Inferior parietal cortex (tissue), 1 donor: ENCODE data around the gene SNTG2.

ENCODE experiments used
- DNase-seq: peaks from one replicate; pipeline ENCODE4 v3.0.0-alpha.2; 2016; ENCODE audit errors: extremely low spot score

The SNTG2 gene

DNA sequence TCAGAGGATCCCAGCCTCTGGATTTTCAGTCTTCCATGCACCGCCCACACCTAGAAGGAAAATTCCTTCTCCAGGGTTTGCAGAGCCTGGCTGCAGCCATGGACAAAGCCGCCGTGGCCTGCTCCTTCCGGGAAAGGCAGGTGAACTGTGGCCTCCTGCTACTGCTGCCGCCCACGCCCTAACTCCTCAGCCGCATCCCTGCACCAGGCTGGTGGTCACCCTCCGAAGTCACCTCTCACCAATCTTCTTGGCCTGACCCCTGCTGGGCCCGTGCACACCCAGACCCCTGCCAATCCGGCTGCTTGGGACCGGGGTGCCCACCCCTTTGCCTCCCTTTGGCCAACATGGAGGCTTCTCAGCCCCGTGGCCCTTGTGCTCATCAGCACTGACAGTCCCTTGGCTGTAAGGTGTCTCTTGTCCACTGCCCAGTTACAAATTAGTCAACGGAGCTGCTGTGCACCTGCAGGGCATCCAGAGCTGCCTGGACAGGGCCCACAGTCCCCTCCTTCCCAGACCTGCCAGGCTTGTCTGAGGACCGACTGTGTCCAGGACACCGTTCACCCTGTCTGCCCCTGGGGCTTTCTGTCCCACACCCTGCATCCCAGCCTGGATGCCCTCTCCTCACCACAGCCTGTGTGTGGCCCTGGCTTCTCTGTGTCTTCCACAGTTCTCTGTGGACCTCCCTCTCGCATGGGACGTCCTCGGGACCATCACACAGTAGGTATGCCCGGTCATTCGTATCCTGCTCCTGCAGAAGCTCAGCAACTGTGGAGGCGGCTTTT lies 332.6 kb downstream of the SNTG2 start:
- no peak for DNase-seq

DNA sequence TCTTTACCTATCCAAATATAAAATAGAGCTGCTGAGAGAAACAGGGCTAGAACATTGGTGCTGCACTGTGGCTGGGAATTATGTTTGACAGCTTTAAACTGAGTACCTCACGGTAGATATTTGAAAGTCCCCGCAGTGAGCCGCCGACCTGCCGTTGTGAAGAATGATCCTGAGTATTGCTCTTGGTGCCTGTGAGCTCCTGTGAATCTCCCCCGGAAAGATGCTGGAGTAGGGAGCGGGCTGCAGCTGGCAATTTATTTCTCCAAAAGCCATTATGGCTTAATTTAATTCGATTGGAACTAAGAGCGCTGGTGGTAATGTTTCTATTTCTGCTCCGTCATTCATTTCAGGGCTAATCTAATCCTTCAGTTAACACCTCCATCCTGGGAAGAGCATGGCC lies 333.2 kb downstream of the SNTG2 start:
- DNase-seq: no peak

DNA sequence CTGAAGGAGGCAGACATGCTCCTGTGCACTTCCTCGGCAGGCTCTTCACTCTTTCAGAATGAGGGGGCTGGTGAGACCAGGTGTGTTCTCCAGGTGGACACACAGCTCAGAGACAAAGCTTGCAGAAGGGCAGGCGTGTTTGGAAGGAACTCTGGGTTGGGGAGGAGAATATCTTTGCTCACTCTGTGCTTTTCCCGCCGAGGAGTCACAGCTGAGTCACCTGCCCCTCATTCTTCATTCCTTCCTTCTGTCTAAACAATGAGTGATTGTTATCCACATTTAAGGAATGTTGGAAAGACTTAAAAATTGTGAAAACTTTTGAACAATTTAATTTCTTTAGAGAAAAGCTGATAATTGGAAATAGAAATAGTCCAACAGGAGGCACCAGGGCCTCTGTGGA lies 336.3 kb downstream of the SNTG2 start:
- no peak for DNase-seq

DNA sequence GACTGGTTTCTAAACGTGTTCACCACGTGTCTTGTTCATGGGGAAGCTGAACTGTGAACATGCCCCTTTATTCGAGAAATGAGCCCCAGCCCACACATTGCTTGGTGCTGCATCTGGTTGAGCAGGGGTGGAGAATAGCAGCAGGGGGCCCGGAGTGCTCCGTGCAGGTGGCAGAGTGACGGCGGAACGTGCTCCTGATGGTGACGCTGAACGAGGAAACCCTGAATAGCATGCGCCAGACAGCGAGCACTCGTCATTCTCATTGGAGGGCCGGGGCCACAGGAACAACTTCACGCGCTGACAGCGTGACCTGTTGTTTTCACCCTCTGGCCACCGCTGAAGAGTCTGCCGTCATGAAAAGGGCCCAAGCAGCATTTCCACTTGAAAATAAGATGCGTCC lies 336.8 kb downstream of the SNTG2 start:
- no peak for DNase-seq

DNA sequence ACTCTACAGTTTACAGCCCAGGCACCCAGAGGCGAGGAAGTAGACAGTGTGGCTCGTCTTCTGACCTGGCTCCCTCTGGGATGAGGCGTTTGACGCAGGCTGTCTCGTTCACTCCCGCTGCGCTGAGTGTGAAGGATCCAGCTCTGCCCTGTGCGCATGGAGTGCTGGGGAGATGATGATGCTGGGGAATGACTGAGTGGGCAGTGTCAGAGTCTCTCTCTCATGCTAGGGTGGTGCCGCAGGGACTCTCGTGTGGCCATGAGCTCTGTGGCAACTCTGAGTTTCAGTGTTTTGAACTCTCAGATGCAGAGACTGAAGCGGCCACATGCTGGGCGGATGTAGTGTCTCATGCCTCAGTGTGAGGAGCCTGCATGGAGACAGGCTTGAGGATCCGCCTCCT lies 344.3 kb downstream of the SNTG2 start:
- no peak for DNase-seq

DNA sequence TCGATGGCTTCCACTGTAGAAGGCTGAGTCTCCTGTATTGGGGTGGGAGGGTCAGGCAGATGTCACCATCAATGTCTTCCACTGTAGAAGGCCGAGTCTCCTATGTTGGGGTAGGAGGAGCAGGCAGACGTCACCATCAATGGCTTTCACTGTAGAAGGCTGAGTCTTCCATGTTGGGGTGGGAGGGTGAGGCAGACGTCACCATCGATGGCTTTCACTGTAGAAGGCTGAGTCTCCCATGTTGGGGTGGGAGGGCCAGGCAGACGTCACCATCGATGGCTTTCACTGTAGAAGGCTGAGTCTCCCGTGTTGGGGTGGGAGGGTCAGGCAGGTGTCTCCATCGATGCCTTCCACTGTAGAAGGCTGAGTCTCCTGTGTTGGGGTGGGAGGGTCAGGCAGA lies 345.1 kb downstream of the SNTG2 start:
- no peak for DNase-seq

DNA sequence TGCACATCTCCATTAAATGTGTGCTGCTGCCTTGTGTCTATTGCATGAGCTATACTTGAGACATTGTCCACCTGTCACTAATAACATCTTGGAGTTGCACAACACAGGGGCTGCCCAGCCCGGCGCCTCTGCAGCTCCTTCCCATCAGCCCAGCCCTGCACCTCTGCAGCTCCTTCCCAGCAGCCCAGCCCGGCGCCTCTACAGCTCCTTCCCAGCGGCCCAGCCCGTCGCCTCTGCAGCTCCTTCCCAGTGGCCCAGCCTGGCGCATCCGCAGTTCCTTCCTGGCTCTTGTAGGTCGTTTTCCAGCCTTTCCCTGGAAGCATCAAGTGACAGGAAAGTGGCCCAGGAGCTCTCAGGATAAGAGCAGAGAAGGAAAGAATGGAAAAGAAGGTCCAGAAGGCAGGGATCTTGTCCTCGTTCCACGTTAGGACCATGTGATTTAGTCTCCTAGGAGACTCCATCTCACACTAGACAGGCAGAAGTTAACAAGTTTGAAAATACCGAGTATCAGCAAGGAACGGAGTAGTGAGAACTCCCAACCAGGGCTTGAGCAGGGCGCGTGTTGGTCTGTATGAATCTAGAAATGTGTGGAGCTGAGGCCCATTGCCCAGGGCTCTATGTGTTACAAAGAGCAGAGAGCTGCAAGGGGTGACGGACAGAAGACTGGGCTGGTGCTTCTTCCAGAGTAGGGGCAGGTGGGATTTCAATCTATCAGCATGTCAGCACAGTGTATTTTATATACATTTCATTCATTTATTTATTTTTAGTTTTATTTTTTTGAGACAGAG lies 346.9 kb downstream of the SNTG2 start:
- DNase-seq: no peak

DNA sequence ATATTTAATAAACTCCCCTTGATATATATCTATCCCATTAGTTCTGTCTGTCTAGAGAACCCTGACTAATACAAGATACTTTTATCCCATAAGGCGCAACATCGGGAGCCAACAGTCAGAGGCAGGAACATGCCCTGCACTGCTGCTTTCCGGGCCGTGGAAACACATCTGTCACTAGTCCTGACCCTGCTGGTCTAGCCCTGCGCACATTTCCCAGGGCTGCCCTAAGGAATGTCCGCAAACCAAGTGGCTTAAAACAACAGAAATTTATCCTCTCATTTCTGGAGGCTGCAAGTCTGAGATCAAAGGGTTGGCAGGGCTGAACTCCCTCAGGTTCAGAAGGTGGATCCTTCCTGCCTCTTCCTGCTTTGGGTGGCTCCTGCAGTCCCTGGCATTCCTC lies 348.4 kb downstream of the SNTG2 start:
- DNase-seq: no peak

DNA sequence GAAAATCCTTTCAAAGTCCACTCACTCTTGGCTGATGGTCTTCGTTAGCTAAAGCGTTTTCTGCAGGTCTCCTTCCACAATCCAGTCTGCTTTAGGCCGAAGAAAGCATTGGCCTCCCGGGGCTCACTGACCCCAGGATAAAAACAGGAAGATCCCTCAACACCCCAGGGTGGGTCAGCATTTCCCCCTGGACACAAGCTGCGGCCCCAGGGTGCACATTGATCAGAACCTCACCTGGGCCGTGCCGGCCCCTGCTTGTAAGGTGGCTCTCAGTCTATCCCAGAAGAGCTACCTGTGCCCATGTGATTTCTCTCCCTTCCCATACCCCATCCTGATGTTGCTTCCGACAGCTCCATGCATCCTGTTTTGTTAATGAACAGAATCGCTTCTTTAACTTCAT lies 349.6 kb downstream of the SNTG2 start:
- DNase-seq: no peak

DNA sequence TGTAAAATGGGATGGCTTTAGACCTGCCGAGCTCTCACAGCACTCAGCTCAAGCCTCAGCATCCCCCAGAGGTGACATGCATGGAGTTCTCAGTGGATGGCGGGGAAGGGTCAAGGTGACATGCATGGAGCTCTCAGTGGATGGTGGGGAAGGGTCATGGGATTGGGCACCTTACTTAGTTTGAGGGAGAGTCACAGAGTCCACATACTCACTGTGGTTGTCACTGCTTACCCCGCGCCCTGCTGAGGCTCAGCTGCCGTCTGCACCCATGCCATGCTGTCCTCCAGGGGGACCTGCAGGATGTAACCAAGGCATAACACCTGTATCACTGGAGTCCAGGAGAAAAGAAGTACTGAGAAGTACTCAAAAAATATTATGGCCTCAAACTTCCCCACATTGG lies 350.4 kb downstream of the SNTG2 start:
- DNase-seq: no peak

DNA sequence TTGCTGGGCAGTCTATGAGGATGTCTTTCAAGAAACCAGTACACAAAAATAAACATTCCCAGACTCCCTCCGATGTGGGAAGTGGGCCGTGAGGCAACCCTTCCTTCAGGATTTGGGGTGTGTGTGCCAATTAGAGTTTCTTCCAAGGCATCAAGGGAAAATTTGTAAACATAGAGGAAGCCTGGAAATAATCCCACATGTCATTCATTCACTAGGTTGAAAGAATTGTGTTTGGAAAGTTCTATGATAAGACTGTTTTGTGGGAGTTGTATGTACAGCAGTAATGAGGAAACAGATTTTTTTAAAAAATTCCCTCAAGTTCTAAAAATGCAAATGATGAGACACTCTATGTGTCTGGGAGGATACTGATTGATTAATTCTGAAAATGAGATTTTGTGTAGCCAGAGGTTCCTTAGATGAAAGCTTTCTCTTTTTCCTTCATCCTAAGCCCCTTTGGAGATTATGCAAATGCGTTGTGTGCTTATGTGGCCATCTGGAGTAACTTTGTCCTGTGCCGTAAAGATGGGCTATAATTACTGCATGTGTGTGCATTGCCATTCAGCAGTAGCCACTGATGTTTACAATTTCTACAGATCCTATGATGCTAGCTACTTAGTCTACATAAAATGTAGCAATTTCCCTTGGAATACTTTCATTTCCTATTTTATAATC lies 354.8 kb downstream of the SNTG2 start:
- DNase-seq: no peak

DNA sequence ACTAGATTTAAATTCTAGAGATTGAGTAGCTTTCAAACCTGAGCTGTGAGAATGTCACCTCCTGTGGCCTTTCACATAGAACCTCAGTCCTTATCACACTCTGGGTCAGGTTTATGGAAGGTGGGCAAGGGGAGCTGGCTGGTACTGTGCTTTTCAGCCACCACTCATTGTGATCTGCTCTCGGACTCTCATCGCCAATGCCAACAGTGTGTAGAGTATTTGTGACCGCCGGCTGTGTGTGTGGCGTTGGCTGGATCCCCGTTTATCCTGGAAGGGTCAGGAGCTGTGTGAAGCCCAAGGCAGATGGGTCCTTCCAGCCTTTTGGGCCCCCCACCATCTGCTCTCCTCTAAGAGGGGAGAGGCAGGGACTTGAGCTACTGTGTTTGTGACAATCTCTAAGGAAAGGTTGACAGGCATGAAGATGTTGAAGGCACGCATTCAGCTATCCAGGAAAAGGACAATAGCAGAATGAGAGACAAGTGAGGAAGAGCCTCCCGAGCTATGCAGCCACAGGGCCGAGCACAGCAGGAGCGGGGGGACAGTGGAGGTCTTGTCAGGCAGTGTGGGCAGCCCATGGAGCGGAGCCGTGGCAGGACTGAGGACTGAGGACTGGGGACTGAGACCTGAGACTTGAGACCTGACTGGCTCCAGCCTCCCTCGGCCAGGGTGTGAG lies 355.5 kb downstream of the SNTG2 start:
- no peak for DNase-seq

DNA sequence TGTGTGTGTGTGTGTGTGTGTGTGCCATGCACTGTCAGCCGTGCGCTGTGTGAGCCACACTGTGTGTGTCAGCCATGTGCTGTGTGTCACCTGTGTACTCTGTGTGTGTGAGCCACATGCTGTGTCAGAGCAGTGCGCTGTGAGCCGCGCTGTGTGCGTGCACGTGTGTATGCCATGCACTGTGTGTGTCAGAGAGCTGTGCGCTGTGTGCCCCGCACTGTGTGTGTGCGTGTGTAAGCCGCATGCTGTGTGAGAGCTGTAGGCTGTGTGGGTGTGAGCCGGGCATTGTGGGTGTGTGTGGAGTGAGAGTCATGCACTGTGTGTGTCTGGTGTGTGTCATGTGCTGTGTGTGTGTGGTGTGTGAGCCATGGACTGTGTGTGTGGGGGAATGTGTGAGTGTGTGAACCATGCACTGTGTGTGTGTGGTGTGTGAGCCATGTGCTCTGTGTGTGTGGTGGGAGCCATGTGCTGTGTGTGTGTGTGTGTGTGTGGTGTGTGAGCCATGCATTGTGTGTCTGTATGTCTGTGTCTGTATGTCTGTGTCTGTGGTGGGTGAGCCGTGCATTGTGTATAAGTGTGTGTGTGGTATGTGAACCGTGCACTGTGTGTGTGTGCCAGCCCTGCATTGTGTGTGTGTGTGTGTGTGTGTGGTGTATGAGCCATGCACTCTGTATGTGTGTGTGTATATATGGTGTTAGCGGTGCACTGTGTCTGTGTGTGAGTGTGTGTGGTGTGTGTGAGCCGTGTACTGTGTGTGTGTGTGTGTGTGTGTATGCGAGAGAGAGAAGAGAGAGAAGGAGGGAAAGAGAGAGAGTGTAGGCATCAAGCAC lies 356.3 kb downstream of the SNTG2 start:
- DNase-seq: no peak

DNA sequence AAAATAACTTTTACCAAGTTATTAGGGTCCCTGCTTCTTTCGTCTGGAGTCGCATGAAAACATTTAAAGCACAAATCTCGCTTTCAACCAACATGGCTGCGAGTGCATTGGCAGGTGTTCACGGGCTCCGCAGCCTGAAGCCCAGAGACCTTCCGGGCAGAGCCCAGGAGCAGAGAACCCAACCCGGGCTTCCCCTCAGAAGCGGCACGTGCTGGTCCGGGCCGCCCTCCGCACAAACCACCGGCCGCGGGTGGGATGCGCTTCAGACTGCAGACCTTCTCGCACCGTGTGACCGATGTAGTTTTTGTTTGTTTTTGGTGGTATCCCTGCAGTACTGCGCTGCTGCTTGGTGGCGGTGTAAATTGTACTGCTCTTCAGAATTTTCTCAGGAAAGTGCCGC lies 357.0 kb downstream of the SNTG2 start:
- DNase-seq: no peak

DNA sequence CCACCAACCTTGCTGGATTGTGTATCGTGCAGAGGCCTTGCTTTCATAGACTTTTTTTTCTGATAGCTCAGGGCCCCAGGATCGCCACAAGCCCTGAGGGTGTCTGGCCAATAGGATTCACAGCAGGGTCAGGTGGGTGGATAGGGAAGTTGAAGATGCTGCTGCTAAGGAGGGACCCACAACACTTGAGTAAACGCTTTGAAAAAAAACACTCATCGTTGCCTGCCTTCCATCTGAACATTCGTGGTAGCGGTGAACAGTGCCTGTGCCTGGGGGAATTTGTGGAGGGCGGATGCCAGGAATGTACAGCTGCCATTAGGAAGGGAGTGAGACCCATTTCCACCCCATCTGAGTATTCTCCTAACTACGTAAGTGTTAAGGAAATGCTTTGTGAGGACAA lies 358.0 kb downstream of the SNTG2 start:
- no peak for DNase-seq

DNA sequence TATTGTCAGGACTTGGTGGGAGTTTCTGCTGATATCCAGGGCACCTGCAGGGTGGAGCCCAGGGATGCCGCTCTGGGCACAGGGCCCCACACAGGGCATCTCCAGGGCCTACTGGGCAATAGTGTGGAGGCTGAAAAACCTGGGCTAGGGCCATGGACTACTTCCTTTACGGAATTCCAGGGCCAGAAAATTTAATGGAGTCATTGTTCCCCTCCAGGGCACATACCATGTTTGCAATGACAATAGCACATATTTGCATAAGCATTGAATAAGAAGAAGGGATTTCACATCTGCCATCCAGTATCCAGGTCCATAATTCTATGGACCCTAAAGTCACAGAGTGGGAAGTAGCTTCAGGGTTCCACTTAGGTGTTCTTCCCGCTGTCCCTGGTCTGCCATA lies 358.9 kb downstream of the SNTG2 start:
- no peak for DNase-seq

DNA sequence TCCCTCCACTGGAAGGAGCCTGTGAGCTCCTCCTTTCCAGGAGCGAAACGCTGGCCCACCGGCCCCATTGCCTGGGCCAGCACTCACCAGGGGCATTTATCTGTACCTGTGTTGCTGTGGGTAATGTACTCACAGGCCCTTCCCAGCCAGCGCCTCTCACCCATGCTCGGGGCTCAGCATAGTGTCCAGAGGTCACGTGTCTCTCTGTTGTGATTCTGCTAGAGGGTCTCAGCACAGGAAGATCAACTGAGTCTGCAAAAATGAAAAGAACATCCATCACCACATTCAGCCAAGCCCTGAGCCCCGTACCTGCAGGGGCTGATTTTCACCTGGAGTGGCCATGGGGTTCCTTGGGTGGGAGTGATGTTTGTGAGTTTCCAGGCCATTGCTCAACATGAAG lies 359.6 kb downstream of the SNTG2 start:
- no peak for DNase-seq

DNA sequence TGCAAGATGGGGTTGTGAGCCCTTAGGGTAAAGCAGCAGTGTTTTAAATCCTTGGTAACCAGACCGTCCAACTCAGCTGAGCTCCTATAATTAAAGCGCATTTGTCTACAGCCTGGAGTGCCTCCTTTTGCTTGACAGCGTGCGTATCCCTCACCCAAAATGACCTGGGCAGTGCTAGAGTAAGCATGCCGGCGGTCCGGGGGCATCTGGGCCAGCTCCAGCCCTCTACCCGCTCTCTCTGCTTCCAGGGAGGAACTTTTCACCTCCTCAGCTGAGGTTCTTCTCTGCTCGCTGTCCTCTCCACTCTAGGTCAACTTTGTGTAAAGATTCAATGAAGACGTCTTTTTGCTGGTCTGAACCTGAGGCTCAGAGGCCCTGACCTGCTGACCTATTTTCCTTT lies 360.2 kb downstream of the SNTG2 start:
- DNase-seq: no peak

DNA sequence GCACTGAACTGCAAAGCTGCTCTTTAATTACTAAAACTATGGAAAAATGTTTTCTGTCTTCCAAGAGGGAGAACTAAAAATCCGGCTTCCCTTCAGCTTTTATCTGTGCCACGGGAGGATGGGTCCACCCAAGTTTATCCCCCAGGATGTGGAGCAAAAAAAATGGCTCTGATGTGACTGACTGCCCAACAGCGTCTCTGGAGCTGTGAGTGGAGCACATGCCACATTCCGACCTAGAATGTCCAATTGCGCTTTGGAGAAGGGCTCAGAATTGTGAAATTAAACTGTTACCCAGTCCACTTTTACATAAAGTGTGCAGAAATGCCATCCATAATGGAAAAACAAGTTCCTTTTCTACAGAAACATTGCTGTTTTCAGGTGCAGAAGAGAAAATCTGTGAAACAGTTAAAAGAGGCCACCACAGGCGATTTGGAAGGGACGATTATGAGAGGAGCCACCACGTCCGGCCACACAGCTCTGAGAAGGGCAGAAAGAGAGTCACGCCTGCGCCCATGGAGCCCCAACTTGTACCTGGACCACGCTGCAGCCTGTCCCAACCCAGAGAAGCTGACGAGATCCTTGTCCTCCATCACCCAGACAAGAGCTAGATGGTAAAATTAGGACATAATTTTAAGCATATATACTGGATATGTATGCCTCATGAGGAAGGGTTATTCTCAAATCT lies 362.7 kb downstream of the SNTG2 start:
- DNase-seq: no peak

DNA sequence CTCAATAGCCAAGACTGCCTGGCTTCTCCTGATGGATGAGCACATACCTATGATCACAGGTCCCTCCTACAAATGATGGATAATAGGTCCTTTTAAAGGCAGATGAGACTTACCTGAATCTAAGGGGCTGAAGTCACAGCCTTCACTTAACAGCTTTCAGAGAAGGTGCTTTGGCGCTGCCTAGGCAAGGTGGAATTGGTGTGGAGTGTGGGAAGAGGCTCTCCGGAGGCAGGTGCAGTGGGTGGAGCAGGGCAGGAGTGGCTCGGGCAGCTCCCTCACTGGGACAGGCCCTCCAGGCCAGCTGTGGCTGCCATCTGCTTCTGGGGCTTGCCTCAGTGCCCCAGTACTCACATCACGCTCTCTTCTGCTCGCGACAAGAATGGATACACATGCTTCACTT lies 363.6 kb downstream of the SNTG2 start:
- DNase-seq: no peak
